GM06990 (cell line): ENCODE results near the gene POU2F2.
A peak's percentile ranks its signal among the peaks of the same experiment; 100 is the strongest.

Source experiments
- DNase-seq: peaks from one replicate; pipeline ENCODE4 v3.0.0-alpha.2; 2011; ENCODE audit not compliant: insufficient read length; ENCODE audit errors: extremely low read depth
- H3K27me3 ChIP-seq: replicated peaks from 2 replicates; pipeline ENCODE4 v1.6.0; 2011; ENCODE audit warnings: low read length; ENCODE audit not compliant: control insufficient read depth, insufficient read depth
- H3K36me3 ChIP-seq: 2 replicates; pipeline ENCODE4 v1.5.1; 2011; ENCODE audit warnings: low read length; ENCODE audit not compliant: control insufficient read depth, insufficient read depth
- H3K4me3 ChIP-seq: replicated peaks from 2 replicates; pipeline ENCODE4 v1.5.1; 2011; ENCODE audit warnings: low read depth, mild to moderate bottlenecking, control low read depth, low read length
- TF ChIP-seq, protein P1 (sequence below): IDR thresholded peaks from 2 replicates; pipeline ENCODE4 v1.5.1; 2011; ENCODE audit warnings: low read length, control low read depth, mild to moderate bottlenecking, inconsistent platforms; ENCODE audit not compliant: insufficient read depth, poor library complexity, severe bottlenecking

Gene POU2F2

DNA sequence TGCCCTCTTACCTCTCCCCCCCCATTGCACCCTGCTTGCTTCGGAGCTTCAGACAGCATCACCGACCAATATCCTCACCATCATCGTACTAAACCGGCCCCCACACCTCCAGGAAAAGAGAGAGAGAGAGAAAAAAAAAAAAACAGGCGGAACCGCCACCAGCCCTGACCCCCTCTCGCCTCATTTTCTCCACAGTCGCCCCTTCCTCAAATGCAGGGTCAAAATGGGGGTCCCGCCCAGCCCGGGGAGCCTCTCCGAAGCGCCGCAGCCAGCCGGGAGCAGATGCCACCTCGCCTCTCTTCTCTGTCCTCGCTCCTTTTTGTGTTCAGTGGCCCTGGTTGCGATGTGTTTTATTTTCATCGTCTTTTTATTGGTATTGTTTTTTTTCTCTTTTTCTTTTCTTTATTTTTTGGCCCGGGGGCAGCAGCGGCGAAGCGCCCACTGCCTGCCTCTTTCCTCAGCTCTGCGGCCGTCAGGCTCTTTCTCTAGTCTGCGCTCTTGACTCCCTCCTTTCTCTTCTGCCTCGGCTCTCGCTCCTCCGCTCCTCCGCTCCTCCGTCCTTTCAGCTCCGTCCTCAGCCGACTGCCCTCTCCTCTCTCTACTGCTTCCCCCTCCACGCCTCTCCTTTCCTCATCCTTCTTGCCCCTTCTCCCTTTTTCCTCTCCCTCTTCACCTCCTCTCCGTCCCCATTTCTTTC, 43.9 kb upstream of the POU2F2 start:
- H3K27me3 ChIP-seq = peaks cover 8% of the 10 kb centered on the region

DNA sequence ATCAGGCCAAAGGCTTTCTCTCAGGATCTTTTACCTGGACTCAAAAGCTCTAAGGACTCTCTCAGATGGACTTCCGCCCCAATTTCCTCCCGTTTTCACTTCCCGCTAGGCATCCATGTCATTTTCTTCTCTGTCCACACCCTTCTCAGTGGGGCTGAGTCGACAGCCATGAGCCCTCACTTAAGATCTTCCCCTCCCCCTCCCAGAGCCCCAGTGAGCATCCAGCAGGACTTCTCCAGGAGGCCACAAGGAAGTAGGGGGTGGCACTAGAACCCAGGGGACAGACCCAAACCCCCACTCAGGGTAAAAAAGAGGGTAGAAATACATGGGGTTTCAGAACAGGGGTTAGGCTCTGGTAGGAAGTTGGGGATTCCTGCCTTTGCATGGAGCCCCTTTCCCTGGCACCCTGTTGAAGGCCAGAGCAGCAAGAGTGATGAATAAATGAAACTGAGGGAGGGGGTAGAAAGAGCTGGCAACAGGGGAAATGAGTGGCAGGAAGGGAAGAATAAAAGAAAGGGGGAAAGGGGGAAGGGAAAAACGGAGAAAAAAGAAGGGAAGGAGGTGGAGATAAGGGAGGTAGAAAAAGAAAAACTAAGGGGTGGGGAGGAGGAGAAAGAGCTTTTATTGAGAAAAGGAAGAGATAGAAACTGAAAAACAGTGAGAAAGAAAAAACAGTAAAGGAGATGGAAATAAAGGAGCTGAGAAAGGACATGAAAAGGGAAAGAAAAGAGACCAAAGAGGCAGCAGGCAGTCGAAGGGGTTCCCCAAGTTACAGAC, 42.9 kb upstream of the POU2F2 start:
- Histone ChIP-seq H3K36me3 (no peaks in the 10 kb centered on the region), H3K4me3 (no peak overlapping the region), H3K27me3 (peaks cover 8% of the 10 kb centered on the region)
- TF ChIP-seq, protein P1, sequence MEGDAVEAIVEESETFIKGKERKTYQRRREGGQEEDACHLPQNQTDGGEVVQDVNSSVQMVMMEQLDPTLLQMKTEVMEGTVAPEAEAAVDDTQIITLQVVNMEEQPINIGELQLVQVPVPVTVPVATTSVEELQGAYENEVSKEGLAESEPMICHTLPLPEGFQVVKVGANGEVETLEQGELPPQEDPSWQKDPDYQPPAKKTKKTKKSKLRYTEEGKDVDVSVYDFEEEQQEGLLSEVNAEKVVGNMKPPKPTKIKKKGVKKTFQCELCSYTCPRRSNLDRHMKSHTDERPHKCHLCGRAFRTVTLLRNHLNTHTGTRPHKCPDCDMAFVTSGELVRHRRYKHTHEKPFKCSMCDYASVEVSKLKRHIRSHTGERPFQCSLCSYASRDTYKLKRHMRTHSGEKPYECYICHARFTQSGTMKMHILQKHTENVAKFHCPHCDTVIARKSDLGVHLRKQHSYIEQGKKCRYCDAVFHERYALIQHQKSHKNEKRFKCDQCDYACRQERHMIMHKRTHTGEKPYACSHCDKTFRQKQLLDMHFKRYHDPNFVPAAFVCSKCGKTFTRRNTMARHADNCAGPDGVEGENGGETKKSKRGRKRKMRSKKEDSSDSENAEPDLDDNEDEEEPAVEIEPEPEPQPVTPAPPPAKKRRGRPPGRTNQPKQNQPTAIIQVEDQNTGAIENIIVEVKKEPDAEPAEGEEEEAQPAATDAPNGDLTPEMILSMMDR = no peak
- no peak for DNase-seq

More for the DNA sequence above, 43.9 kb upstream of the POU2F2 start:
- Histone ChIP-seq H3K4me3 (peak overlapping the region; percentile 29), H3K36me3 (no peaks in the 10 kb centered on the region)
- no peak for DNase-seq
- TF ChIP-seq, protein P1 = no peak

DNA sequence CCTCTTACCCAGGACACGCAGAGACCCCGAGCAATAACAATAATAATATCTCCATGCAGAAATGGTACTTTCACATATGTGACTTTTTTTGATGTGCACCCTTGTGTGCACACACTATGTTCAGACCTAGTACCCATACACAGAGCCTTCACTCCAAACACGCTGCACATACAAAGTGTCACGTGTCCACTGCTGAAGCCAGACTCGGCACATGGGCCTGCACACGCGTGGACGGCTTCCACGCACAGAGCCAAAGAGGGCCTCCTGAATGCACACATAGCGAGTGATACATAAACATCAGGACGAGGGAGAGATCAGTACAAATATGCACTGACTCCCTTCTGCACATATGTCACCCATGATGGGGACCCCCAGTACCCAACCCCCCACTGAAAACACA, 41.9 kb upstream of the POU2F2 start:
- Histone ChIP-seq H3K36me3 (no peaks in the 10 kb centered on the region), H3K27me3 (peaks cover 8% of the 10 kb centered on the region), H3K4me3 (no peak overlapping the region)
- TF ChIP-seq, protein P1 = no peak
- no peak for DNase-seq

DNA sequence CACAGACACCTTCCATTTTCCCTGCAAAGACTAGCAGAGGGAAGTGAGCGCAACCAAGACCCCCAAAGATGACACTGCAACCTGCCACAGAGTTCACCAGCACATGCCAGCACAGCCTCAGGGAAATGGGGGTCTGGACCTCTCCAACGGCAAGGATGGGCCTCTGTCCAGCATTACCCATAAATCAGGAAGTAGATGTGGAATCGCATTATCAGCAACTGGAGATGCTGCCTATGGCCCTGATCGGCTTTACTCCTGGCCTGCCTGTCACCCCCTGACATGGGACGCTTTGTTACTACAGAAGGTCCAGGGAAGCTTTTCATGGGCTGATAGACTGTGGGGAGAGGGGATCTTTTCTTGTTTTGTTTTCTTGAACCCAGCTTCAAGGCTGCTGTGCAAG, 41.4 kb upstream of the POU2F2 start:
- DNase-seq = no peak
- TF ChIP-seq, protein P1 = no peak
- Histone ChIP-seq H3K27me3 (peaks cover 8% of the 10 kb centered on the region), H3K36me3 (no peaks in the 10 kb centered on the region), H3K4me3 (no peak overlapping the region)

DNA sequence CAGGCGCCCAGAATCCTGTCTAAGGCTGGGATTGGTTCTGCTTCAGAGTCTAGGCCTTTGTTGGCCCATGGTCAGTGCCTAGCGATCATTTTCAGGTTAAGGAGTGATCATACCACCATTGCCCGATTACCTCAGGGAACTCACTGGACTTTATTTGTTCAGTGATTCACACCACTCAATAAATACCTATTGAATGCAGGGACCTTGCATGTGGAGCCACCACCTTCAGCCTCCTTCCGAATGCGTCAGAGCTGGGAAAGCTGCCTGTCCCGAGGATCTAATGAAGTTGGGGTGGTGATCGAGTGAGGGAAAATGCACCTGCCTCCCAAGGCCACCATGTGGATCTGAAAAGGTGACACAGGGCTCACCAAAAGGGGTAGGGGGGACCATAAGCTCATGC, 40.0 kb upstream of the POU2F2 start:
- peaks cover 3% of the 10 kb centered on the region for H3K27me3 ChIP-seq
- TF ChIP-seq, protein P1 = no peak
- H3K4me3 ChIP-seq = no peak overlapping the region
- no peaks in the 10 kb centered on the region for H3K36me3 ChIP-seq
- no peak for DNase-seq
